Measurements from ENCODE around the gene ZBTB38.

ZBTB38 gene

GRCh38 chr3:141368062-141368924 lies at the start of gene ZBTB38:
ZBTB38 (plus strand) TSS chr3:141368504; CDS start chr3:141442389, 73,885 bp downstream.
- in situ Hi-C loops (cut with MboI; ENCODE audit: low sequenced_read_pairs): no loop called here

GRCh38 chr3:141320399-141321108 lies 47.8 kb upstream of the ZBTB38 start:
- in situ Hi-C loops (cut with MboI; ENCODE audit: low sequenced_read_pairs): loop anchor here (25.0 kb wide), 1 partner anchor 242 kb away; no protein-coding TSS in a partner anchor

GRCh38 chr3:141321109-141321497 lies 47.2 kb upstream of the ZBTB38 start:
- in situ Hi-C loops (cut with MboI; ENCODE audit: low sequenced_read_pairs): loop anchor here (25.0 kb wide), 1 partner anchor 241 kb away; no protein-coding TSS in a partner anchor

- in situ Hi-C loops (cut with MboI; ENCODE audit: low sequenced_read_pairs): loop anchor here (25.0 kb wide), 1 partner anchor 238 kb away; no protein-coding TSS in a partner anchor
These were observed 44.2 kb upstream of the ZBTB38 start for GRCh38 chr3:141323936-141324704.

GRCh38 chr3:141326123-141326522 lies 42.2 kb upstream of the ZBTB38 start:
- in situ Hi-C loops (cut with MboI; ENCODE audit: low sequenced_read_pairs): no loop called here

GRCh38 chr3:141326626-141327025 lies 41.7 kb upstream of the ZBTB38 start:
- in situ Hi-C loops (cut with MboI; ENCODE audit: low sequenced_read_pairs): no loop called here

- in situ Hi-C loops (cut with MboI; ENCODE audit: low sequenced_read_pairs): no loop called here
These were observed 39.8 kb upstream of the ZBTB38 start for GRCh38 chr3:141328286-141329166.

GRCh38 chr3:141330235-141330634 lies 38.1 kb upstream of the ZBTB38 start:
- in situ Hi-C loops (cut with MboI; ENCODE audit: low sequenced_read_pairs): no loop called here

- in situ Hi-C loops (cut with MboI; ENCODE audit: low sequenced_read_pairs): no loop called here
These were observed 37.5 kb upstream of the ZBTB38 start for GRCh38 chr3:141330718-141331376.

- in situ Hi-C loops (cut with MboI; ENCODE audit: low sequenced_read_pairs): no loop called here
These were observed 36.7 kb upstream of the ZBTB38 start for GRCh38 chr3:141331377-141332318.

- in situ Hi-C loops (cut with MboI; ENCODE audit: low sequenced_read_pairs): no loop called here
These were observed 35.9 kb upstream of the ZBTB38 start for GRCh38 chr3:141332416-141332815.

- in situ Hi-C loops (cut with MboI; ENCODE audit: low sequenced_read_pairs): no loop called here
These were observed 34.3 kb upstream of the ZBTB38 start for GRCh38 chr3:141333836-141334626.

- in situ Hi-C loops (cut with MboI; ENCODE audit: low sequenced_read_pairs): no loop called here
These were observed 33.6 kb upstream of the ZBTB38 start for GRCh38 chr3:141334627-141335250.

- in situ Hi-C loops (cut with MboI; ENCODE audit: low sequenced_read_pairs): no loop called here
These were observed 32.7 kb upstream of the ZBTB38 start for GRCh38 chr3:141335531-141336061.

- in situ Hi-C loops (cut with MboI; ENCODE audit: low sequenced_read_pairs): no loop called here
These were observed 31.4 kb upstream of the ZBTB38 start for GRCh38 chr3:141336672-141337522.

GRCh38 chr3:141337523-141337854 lies 30.8 kb upstream of the ZBTB38 start:
- in situ Hi-C loops (cut with MboI; ENCODE audit: low sequenced_read_pairs): no loop called here
